HG03045 (cell line): ENCODE results near the gene TET1.
"Not testable (repeated sequence)": the region's sequence is repeated elsewhere in the genome, so short reads cannot be mapped to it uniquely, and the experiment has no call there.

ENCODE experiments used
- ATAC-seq: cut with Tn5 transposase; IDR thresholded peaks from one replicate; pipeline ENCODE4 v1.9.1; 2021; ENCODE audit warnings: mild to moderate bottlenecking, moderate library complexity; ENCODE audit not compliant: unreplicated experiment

TET1 gene

GRCh38 chr10:68562661-68563570 is 2.8 kb downstream of the TET1 start:
- no peak for ATAC-seq

- ATAC-seq: no peak
Observed at GRCh38 chr10:68564712-68565111, 4.6 kb downstream of the TET1 start.

GRCh38 chr10:68565658-68566057 is 5.5 kb downstream of the TET1 start:
- ATAC-seq: no peak

- ATAC-seq: no peak
Observed at GRCh38 chr10:68566351-68566750, 6.2 kb downstream of the TET1 start.

DNA sequence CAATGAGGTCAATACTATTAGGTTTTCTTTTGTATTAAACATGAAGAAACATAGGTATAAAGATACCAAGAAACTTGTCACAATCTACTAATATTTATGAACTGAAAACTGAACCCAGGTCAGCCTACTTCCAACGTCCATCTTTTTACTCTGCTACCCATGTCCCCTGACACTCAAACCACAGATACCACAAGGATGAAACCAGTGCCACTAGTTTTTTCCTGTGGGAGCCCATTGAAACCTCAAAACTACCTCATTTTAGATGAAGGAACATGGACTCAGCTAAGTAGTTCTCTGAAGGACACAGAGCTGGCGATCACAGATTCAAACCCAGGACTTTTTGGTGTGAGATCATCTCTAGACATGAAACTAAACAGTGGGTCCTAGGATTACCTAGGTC is 6.8 kb downstream of the TET1 start:
- ATAC-seq: no peak

GRCh38 chr10:68572151-68572550 is 12.0 kb downstream of the TET1 start:
- no peak for ATAC-seq

DNA sequence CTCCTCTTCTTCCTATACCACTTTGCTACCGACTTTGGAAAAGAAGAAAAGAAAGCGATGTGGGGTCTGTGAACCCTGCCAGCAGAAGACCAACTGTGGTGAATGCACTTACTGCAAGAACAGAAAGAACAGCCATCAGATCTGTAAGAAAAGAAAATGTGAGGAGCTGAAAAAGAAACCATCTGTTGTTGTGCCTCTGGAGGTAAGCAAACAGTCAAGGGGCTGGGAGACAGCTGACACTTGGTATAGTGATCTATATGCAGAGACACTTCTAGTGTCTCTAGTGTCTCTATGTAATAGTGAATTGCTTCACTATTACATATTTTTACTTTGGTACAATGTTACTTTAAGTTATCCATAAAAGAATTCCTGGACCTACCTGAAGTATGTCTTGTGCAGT is 13.9 kb downstream of the TET1 start:
- no peak for ATAC-seq

- ATAC-seq: no peak
Observed at GRCh38 chr10:68576118-68576517, 16.0 kb downstream of the TET1 start.

DNA sequence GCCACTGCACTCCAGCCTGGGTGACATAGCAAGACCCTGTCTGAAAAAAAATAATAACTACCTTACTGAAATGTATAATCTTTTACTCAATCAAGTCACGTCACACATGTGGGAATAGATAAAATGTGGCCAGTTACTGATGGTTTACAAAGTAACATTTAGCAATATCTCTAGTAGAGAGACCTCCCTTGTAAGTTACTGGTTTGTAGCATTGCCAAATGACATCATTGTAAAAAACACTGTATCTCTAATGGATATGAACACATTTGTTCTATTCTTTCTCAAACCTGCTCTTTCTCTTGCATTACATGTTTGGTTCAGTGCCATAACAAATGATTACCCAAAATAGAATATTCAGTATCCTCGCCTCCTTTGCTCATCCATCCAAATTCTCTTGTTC is 18.8 kb downstream of the TET1 start:
- no peak for ATAC-seq

GRCh38 chr10:68584187-68584586 is 24.1 kb downstream of the TET1 start:
- not testable (repeated sequence) for ATAC-seq

- ATAC-seq: no peak
Observed at GRCh38 chr10:68586606-68587305, 26.6 kb downstream of the TET1 start.

GRCh38 chr10:68594405-68594804 is 34.3 kb downstream of the TET1 start:
- no peak for ATAC-seq

DNA sequence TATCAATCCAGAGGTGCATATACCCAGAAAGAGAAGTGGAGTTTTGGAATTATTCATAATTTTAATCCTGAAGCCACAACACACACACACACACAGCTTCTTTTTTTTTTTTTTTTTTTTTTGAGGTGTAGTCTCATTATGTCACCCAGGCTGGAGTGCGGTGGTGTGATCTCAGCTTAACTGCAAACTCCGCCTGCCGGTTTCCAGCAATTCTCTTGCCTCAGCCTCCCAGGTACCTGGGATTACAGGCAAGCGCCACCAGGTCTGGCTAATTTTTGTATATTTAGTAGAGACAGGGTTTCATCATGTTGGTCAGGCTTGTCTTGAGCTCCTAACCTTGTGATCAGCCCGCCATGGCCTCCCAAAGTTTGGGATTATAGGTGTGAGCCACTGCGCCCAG is 35.4 kb downstream of the TET1 start:
- no peak for ATAC-seq

DNA sequence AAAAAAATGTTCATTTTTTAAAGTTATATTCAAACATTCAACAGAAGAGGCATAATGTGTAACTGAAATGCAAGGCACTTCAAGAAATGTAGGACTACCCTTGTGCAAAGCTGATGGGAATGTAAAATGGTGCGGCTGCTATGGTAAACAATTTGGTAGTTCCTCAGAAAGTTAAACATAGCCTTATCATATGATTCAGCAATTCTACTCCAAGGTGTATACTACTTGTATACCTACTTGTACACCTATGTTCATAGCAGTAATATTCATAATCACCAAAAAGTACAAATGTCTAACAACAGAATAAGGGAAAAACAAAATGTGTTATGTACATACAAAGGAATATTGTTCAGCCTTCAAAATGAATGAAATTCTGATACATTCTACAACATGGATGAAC is 37.3 kb downstream of the TET1 start:
- ATAC-seq: no peak

GRCh38 chr10:68598978-68599770 is 39.0 kb downstream of the TET1 start:
- no peak for ATAC-seq

- ATAC-seq: no peak
Observed at GRCh38 chr10:68599771-68600040, 39.6 kb downstream of the TET1 start.

GRCh38 chr10:68600041-68600778 is 40.1 kb downstream of the TET1 start:
- ATAC-seq: peak; percentile 93

GRCh38 chr10:68601501-68602265 is 41.5 kb downstream of the TET1 start:
- ATAC-seq: no peak

- ATAC-seq: no peak
Observed at GRCh38 chr10:68602434-68602833, 42.3 kb downstream of the TET1 start.

GRCh38 chr10:68603766-68604165 is 43.6 kb downstream of the TET1 start:
- no peak for ATAC-seq
